Measurements from ENCODE around the gene ABCD3. TPM values are rescaled to one million over a fixed set of nuclear protein-coding genes. Genes with fewer than 3 reads are reported as not detected.

The ABCD3 gene
- total and polyA plus RNA-seq, 11 donors = 16.2 to 94.2 (median 62.1) TPM

- intact Hi-C loops (cut with DNase I) = loop anchor here in 1 of 10 donors (5.0 kb wide), 1 partner anchor 58 kb away; no protein-coding TSS in a partner anchor
- 46 to 61% (median 51%) methylated on average over 3 of the region's 3 CpGs for WGBS, 4 donors
- ATAC-seq (peak; percentile 38 to 50 (median 44)), DNase-seq (peak in 4 of 5 donors; percentile 26 to 76 (median 52))
- H3K27ac ChIP-seq = peak overlapping the region; percentile 8 to 95 (median 90)
- TF ChIP-seq POLR2A (IDR thresholded peaks at IDR 0.05) = no peak
- TF ChIP-seq CTCF (IDR thresholded peaks at IDR 0.05) = no peak
- H3K9me3 ChIP-seq = no peaks in the 10 kb centered on the region
- H3K36me3 ChIP-seq = peaks cover 0 to 15% (median 5%) of the 10 kb centered on the region in 9 donors
- H3K4me3 ChIP-seq = peak overlapping the region in 11 of 12 donors; percentile 48 to 87 (median 73)
- peaks cover 0 to 49% (median 27%) of the 10 kb centered on the region in 12 donors for H3K4me1 ChIP-seq
- H3K27me3 ChIP-seq = no peaks in the 10 kb centered on the region
These were observed 121.3 kb downstream of the ABCD3 start for GRCh38 chr1:94539496-94539895.

GRCh38 chr1:94540440-94541245, 122.5 kb downstream of the ABCD3 start:
- no peak for TF ChIP-seq CTCF (IDR thresholded peaks at IDR 0.05)
- TF ChIP-seq POLR2A (IDR thresholded peaks at IDR 0.05) = no peak
- Histone ChIP-seq H3K36me3 (peaks cover 0 to 7% (median 0%) of the 10 kb centered on the region in 9 donors), H3K9me3 (no peaks in the 10 kb centered on the region), H3K4me1 (peaks cover 0 to 44% (median 29%) of the 10 kb centered on the region in 12 donors), H3K4me3 (peak overlapping the region; percentile 48 to 87 (median 74)), H3K27me3 (no peaks in the 10 kb centered on the region), H3K27ac (peak overlapping the region; percentile 73 to 95 (median 92))
- intact Hi-C loops (cut with DNase I) = loop anchor here in 5 of 10 donors (5.0 to 10.0 kb wide), 7 partner anchors 54 to 262 kb away; no protein-coding TSS in a partner anchor
- 30 to 46% (median 35%) methylated on average over 23 of the region's 23 CpGs for WGBS, 4 donors
- no peak for DNase-seq
- ATAC-seq = peak in 1 of 4 donors; percentile 1

GRCh38 chr1:94541246-94542087, 123.3 kb downstream of the ABCD3 start, which contains the start of gene F3:
Gene F3, minus strand, starts transcription at chr1:94541759. Its CDS starts 123 bp downstream, at chr1:94541636.
- Histone ChIP-seq H3K27me3 (no peaks in the 10 kb centered on the region), H3K4me3 (peak within 1 kb of the TSS; percentile 48 to 87 (median 74)), H3K4me1 (peaks cover 0 to 39% (median 25%) of the 10 kb centered on the region in 12 donors), H3K36me3 (peaks cover 0 to 3% (median 0%) of the 10 kb centered on the region in 9 donors), H3K9me3 (no peaks in the 10 kb centered on the region), H3K27ac (peak within 1 kb of the TSS; percentile 80 to 95 (median 92))
- 1 to 2% (median 1%) methylated on average over 30 to 91 of the region's 94 CpGs for WGBS, 4 donors
- intact Hi-C loops (cut with DNase I) = loop anchor here in 5 of 10 donors (5.0 to 10.0 kb wide), 7 partner anchors 53 to 261 kb away; no protein-coding TSS in a partner anchor
- TF ChIP-seq POLR2A (IDR thresholded peaks at IDR 0.05) = peak; percentile 83 to 91
- TF ChIP-seq CTCF (IDR thresholded peaks at IDR 0.05) = peak in 3 of 12 donors; percentile 10 to 25 (median 15)
- ATAC-seq = peak; percentile 91 to 94 (median 94)
- DNase-seq = peak; percentile 89 to 95 (median 93)

Measured in heart left ventricle (tissue), 16 donors.